Uterus (tissue), 4 donors: ENCODE data around the gene HDAC5. TPM values are rescaled to one million over a fixed set of nuclear protein-coding genes. Genes with fewer than 3 reads are reported as not detected.

Experiments used
- DNase-seq, 2 donors: peaks; one replicate each; pipeline ENCODE4 v3.0.0-alpha.2; 2019 to 2020
- H3K27ac ChIP-seq, 2 donors: fragments of 200-600 bp; sonication (generic); 1 replicate in 1 of 2; 2 replicates in 1 of 2; pipeline ENCODE4 v1.5.1; 2016 to 2018
- H3K27me3 ChIP-seq, 2 donors: fragments of 200-600 bp; sonication (generic); one replicate each; pipeline ENCODE4 v1.5.1; 2018 to 2019; ENCODE audit warnings: control low read depth in 1 of 2
- H3K36me3 ChIP-seq, 2 donors: fragments of 200-600 bp; sonication (generic); one replicate each; pipeline ENCODE4 v1.5.1; 2019; ENCODE audit warnings: control low read depth in 1 of 2
- H3K4me1 ChIP-seq, 2 donors: fragments of 200-600 bp; sonication (generic); one replicate each; pipeline ENCODE4 v1.5.1; 2018 to 2019; ENCODE audit warnings: control low read depth in 1 of 2
- H3K4me3 ChIP-seq, 2 donors: fragments of 200-600 bp; sonication (generic); 1 replicate in 1 of 2; 2 replicates in 1 of 2; pipeline ENCODE4 v1.5.1; 2018 to 2019; ENCODE audit warnings: mild to moderate bottlenecking in 1 of 2
- H3K9me3 ChIP-seq, 2 donors: fragments of 200-600 bp; sonication (generic); one replicate each; pipeline ENCODE4 v1.5.1; 2019; ENCODE audit warnings: control low read depth in 1 of 2
- POLR2A ChIP-seq, 2 donors: fragments of 450-650 bp; IDR thresholded peaks; one replicate each; pipeline ENCODE4 v1.6.1; 2016; ENCODE audit warnings: antibody characterized with exemption in 2 of 2, mild to moderate bottlenecking in 1 of 2, moderate library complexity in 1 of 2
- intact Hi-C: fragments of 100-400 bp; cut with DNase I; formaldehyde crosslinking; loops from one replicate; pipeline ENCODE4 v1.15.1; 2023; ENCODE audit warnings: low total_unique reads
- total RNA-seq, 4 donors: library from RNA; depleted of rRNA in 3 of 4; stranded (reverse); fragments of >200 nt in 3 of 4; gene quantifications; one replicate each; pipeline versions ENCODE4 v1.1.0 to v1.2.4, GENCODE V29; 2014 to 2023
- TF ChIP-seq, protein P1 (sequence below), 4 experiments: fragments of 200-600 bp in 2 of 4; fragments of 450-650 bp in 2 of 4; sonication (generic) in 2 of 4; IDR thresholded peaks; one replicate each; pipeline ENCODE4 v1.5.1; 2016 to 2019; ENCODE audit warnings: antibody characterized with exemption in 4 of 4, mild to moderate bottlenecking in 2 of 4, moderate library complexity in 1 of 4
- donor health status: DM: yes; HTN: yes; CAD: no.

HDAC5 gene
- total RNA-seq, 4 donors from 2014 or later, result 35.9 to 74.1 (median 58.0) TPM

DNA sequence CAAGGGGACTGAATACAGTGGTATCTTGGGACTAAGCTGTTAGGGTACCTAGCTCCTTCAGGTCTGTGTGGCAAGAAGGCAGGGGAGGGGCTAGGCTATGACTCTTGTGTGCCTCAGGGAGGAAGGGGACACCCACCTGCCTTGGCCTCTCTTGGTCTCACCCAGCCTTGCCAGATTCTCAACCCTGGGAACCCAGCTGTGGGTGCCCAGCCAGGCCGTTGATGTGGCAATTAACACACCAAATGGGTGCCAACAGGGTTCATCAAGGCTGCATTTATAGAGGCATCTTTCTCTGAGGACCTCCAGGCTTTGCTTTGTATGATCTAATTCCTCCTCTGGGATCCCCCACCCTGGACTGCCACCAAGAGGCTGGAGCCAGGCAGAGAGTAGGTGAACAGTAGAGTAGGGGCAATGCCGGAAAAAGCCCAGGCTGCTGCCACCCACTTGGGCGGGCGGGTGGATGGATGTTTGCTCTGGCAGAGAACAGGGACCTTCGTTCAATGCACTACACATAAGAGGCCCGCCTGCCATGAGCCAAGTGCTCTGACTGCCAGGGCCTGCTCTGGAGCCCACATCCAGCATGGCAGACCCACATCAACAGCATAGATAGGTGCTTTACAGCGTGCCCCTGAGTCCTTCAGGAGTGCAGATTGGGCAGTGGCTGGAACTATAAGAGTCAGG, 43.9 kb upstream of the HDAC5 start:
- Histone ChIP-seq H3K27ac (no peak overlapping the region), H3K4me3 (no peak overlapping the region), H3K36me3 (no peaks in the 10 kb centered on the region), H3K9me3 (no peaks in the 10 kb centered on the region), H3K27me3 (no peaks in the 10 kb centered on the region), H3K4me1 (no peaks in the 10 kb centered on the region)
- DNase-seq, result no peak
- TF ChIP-seq, protein P1, sequence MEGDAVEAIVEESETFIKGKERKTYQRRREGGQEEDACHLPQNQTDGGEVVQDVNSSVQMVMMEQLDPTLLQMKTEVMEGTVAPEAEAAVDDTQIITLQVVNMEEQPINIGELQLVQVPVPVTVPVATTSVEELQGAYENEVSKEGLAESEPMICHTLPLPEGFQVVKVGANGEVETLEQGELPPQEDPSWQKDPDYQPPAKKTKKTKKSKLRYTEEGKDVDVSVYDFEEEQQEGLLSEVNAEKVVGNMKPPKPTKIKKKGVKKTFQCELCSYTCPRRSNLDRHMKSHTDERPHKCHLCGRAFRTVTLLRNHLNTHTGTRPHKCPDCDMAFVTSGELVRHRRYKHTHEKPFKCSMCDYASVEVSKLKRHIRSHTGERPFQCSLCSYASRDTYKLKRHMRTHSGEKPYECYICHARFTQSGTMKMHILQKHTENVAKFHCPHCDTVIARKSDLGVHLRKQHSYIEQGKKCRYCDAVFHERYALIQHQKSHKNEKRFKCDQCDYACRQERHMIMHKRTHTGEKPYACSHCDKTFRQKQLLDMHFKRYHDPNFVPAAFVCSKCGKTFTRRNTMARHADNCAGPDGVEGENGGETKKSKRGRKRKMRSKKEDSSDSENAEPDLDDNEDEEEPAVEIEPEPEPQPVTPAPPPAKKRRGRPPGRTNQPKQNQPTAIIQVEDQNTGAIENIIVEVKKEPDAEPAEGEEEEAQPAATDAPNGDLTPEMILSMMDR (IDR thresholded peaks at IDR 0.05), result no peak
- no peak for TF ChIP-seq POLR2A (IDR thresholded peaks at IDR 0.05)
- intact Hi-C loops, result no loop called here

DNA sequence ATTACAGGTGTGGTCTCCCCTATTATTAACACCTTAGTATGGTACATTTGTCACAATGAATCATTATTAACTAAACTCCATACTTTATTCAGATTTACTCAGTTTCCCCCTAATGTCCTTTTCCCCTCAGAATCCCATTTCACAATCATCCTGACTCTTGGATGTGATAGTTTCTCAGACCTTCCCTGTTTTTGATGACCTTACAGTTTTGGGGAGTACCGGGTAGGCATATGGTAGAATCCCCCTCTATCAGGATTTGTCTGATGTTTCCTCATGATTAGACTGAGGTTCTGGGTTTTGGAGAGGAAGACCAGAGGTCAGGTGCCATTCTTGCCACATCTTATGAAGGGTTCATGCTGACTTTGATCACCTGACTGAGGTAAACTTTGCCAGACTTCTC, 41.0 kb upstream of the HDAC5 start:
- no peak for DNase-seq
- TF ChIP-seq, protein P1 (IDR thresholded peaks at IDR 0.05), result no peak
- no peak for TF ChIP-seq POLR2A (IDR thresholded peaks at IDR 0.05)
- Histone ChIP-seq H3K4me3 (no peak overlapping the region), H3K9me3 (no peaks in the 10 kb centered on the region), H3K27ac (no peak overlapping the region), H3K4me1 (no peaks in the 10 kb centered on the region), H3K36me3 (no peaks in the 10 kb centered on the region), H3K27me3 (no peaks in the 10 kb centered on the region)
- intact Hi-C loops, result no loop called here

DNA sequence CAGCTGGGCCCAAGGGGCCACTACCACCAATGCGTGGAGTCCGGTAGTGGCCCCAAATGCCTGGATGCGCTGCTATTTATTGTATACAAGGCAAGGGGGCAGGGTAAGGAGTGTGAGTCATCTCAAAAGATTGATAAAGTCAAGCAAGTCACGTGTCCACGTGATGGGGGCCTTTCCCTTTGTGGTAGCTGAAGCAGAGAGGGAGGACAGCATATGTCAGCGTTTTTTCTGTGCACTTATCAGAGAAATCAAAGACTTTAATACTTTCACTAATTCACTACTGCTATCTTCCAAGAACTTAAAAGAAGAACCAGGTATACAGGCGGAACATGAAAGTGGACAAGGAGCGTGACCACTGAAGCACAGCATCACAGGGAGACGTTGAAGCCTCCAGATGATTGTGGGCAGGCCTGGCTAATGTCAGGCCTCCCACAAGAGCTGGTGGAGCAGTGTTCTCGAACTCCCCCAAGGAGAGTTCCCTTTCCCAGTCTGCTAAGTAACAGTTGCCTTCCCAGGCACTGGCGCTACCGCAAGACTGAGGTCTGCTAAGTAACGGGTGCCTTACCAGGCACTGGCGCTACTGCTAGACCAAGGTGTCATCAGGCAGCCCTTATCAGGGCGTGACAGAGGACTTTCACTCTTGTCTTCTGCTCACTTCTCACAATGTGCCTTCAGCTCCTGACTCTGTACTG, 36.2 kb upstream of the HDAC5 start:
- Histone ChIP-seq H3K27me3 (no peaks in the 10 kb centered on the region), H3K36me3 (no peaks in the 10 kb centered on the region), H3K27ac (peak overlapping the region; percentile 36 to 69), H3K9me3 (no peaks in the 10 kb centered on the region), H3K4me1 (no peaks in the 10 kb centered on the region), H3K4me3 (no peak overlapping the region)
- TF ChIP-seq POLR2A (IDR thresholded peaks at IDR 0.05), result no peak
- TF ChIP-seq, protein P1 (IDR thresholded peaks at IDR 0.05), result no peak
- peak in 1 of 2 donors; percentile 52 for DNase-seq
- intact Hi-C loops, result loop anchor here (10.0 kb wide), 1 partner anchor 365 kb away; no protein-coding TSS in a partner anchor

DNA sequence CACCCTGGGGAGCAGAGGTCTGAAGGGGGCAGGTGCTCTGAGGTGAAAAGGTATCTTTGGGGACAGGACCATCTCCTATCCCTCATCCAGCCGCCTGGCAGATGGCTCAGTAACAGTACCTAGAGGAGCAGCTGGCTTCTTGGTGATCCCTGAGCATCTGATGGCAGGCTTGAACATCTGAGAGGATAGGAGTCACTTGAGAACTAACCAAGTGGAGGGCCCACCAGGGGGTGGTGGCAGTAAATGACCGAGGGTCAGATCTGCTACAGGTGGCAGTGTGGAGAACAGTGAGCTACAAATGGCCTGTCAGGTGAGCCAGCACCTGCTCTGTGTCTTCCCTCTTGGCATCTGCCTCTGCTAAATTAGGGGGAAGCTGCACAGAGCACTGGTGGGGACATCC, 32.0 kb upstream of the HDAC5 start:
- Histone ChIP-seq H3K27ac (no peak overlapping the region), H3K36me3 (no peaks in the 10 kb centered on the region), H3K27me3 (no peaks in the 10 kb centered on the region), H3K4me3 (no peak overlapping the region), H3K9me3 (no peaks in the 10 kb centered on the region), H3K4me1 (no peaks in the 10 kb centered on the region)
- intact Hi-C loops, result loop anchor here (10.0 kb wide), 1 partner anchor 361 kb away; no protein-coding TSS in a partner anchor
- no peak for TF ChIP-seq POLR2A (IDR thresholded peaks at IDR 0.05)
- TF ChIP-seq, protein P1 (IDR thresholded peaks at IDR 0.05), result no peak
- no peak for DNase-seq

DNA sequence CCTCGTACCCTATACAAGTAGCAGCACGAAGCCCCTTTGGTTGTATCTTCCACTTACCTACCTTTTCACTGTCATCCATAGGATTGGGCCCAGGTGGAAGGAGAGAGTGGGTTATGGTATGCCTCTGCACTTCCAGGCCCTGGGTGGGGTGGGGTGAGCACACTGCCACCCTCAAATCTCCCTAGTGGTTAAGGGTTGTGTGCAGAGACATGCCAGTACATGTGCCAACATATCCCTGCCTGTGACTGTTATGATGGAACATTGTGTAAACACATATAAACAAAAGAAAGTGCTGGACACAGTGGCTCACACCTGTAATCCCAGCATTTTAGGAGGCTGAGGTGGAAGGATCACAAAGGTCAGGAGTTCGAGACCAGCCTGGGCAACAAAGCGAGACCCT, 29.4 kb upstream of the HDAC5 start:
- no peaks in the 10 kb centered on the region for H3K36me3 ChIP-seq
- no peak for TF ChIP-seq POLR2A (IDR thresholded peaks at IDR 0.05)
- TF ChIP-seq, protein P1 (IDR thresholded peaks at IDR 0.05), result no peak
- no peak overlapping the region for H3K4me3 ChIP-seq
- no peaks in the 10 kb centered on the region for H3K4me1 ChIP-seq
- intact Hi-C loops, result loop anchor here (10.0 kb wide), 1 partner anchor 358 kb away; no protein-coding TSS in a partner anchor
- H3K27me3 ChIP-seq, result no peaks in the 10 kb centered on the region
- H3K27ac ChIP-seq, result no peak overlapping the region
- no peaks in the 10 kb centered on the region for H3K9me3 ChIP-seq
- no peak for DNase-seq
